ENCODE measurements around the gene SORBS1. TPM values are rescaled to one million over a fixed set of nuclear protein-coding genes. Genes with fewer than 3 reads are reported as not detected.

Gene SORBS1
- total RNA-seq, 1 donor from 2014 or later, result 116 TPM

- DNase-seq (ENCODE audit: extremely low spot score in 2 of 2), result no peak
- peak overlapping the region; percentile 0 for H3K27ac ChIP-seq
- no peaks in the 10 kb centered on the region for H3K9me3 ChIP-seq
- no peaks in the 10 kb centered on the region for H3K36me3 ChIP-seq
- intact Hi-C loops (cut with DNase I), result no loop called here
- TF ChIP-seq POLR2AphosphoS5 (IDR thresholded peaks at IDR 0.05; ENCODE audit: insufficient read depth in 1 of 2, low read depth in 1 of 2) (no peak), POLR2A (IDR thresholded peaks at IDR 0.05) (no peak)
- TF ChIP-seq, protein P1, sequence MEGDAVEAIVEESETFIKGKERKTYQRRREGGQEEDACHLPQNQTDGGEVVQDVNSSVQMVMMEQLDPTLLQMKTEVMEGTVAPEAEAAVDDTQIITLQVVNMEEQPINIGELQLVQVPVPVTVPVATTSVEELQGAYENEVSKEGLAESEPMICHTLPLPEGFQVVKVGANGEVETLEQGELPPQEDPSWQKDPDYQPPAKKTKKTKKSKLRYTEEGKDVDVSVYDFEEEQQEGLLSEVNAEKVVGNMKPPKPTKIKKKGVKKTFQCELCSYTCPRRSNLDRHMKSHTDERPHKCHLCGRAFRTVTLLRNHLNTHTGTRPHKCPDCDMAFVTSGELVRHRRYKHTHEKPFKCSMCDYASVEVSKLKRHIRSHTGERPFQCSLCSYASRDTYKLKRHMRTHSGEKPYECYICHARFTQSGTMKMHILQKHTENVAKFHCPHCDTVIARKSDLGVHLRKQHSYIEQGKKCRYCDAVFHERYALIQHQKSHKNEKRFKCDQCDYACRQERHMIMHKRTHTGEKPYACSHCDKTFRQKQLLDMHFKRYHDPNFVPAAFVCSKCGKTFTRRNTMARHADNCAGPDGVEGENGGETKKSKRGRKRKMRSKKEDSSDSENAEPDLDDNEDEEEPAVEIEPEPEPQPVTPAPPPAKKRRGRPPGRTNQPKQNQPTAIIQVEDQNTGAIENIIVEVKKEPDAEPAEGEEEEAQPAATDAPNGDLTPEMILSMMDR (IDR thresholded peaks at IDR 0.05), result no peak
- H3K4me1 ChIP-seq, result peaks cover 51% of the 10 kb centered on the region
- H3K27me3 ChIP-seq, result no peaks in the 10 kb centered on the region
- H3K4me3 ChIP-seq, result no peak overlapping the region
These were observed 169.5 kb downstream of the SORBS1 start for GRCh38 chr10:95391581-95392216.

GRCh38 chr10:95391164-95391563 is 170.0 kb downstream of the SORBS1 start:
- TF ChIP-seq POLR2AphosphoS5 (IDR thresholded peaks at IDR 0.05; ENCODE audit: insufficient read depth in 1 of 2, low read depth in 1 of 2) (no peak), POLR2A (IDR thresholded peaks at IDR 0.05) (no peak)
- TF ChIP-seq, protein P1 (IDR thresholded peaks at IDR 0.05), result no peak
- Histone ChIP-seq H3K4me1 (peaks cover 51% of the 10 kb centered on the region), H3K4me3 (no peak overlapping the region), H3K27me3 (no peaks in the 10 kb centered on the region), H3K27ac (peak overlapping the region; percentile 0), H3K36me3 (peaks cover 0 to 2% of the 10 kb centered on the region in 2 donors), H3K9me3 (no peaks in the 10 kb centered on the region)
- intact Hi-C loops (cut with DNase I), result no loop called here
- no peak for DNase-seq (ENCODE audit: extremely low spot score in 2 of 2)

GRCh38 chr10:95389982-95390381 is 171.2 kb downstream of the SORBS1 start:
- TF ChIP-seq, protein P1 (IDR thresholded peaks at IDR 0.05), result no peak
- no peak for TF ChIP-seq POLR2AphosphoS5 (IDR thresholded peaks at IDR 0.05; ENCODE audit: insufficient read depth in 1 of 2, low read depth in 1 of 2)
- TF ChIP-seq POLR2A (IDR thresholded peaks at IDR 0.05), result no peak
- Histone ChIP-seq H3K36me3 (peaks cover 0 to 5% of the 10 kb centered on the region in 2 donors), H3K9me3 (no peaks in the 10 kb centered on the region), H3K4me1 (peaks cover 51% of the 10 kb centered on the region), H3K27ac (no peak overlapping the region), H3K27me3 (no peaks in the 10 kb centered on the region), H3K4me3 (no peak overlapping the region)
- no peak for DNase-seq (ENCODE audit: extremely low spot score in 2 of 2)
- intact Hi-C loops (cut with DNase I), result no loop called here

DNA sequence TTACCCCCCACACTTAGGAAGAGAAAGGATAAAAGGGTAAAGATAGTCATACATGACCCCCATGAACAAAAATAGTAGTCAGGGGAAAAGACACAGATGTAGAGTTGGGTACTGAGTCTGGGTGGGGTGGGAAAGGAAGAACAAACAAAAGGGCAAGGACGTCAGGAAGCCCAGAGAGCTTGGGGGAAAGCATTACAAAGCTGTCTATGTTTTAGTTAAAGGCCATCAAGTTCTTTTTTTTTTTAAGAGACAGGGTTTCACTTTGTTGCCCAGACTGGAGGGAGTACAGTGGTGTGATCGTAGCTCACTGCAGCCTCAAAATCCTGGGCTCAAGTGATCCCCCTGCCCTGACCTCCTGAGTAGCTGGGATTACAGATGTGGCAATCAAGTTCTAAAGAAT is 172.0 kb downstream of the SORBS1 start:
- Histone ChIP-seq H3K36me3 (peaks cover 0 to 5% of the 10 kb centered on the region in 2 donors), H3K4me1 (peaks cover 51% of the 10 kb centered on the region), H3K27ac (no peak overlapping the region), H3K9me3 (no peaks in the 10 kb centered on the region), H3K4me3 (no peak overlapping the region), H3K27me3 (no peaks in the 10 kb centered on the region)
- intact Hi-C loops (cut with DNase I), result no loop called here
- no peak for DNase-seq (ENCODE audit: extremely low spot score in 2 of 2)
- TF ChIP-seq POLR2AphosphoS5 (IDR thresholded peaks at IDR 0.05; ENCODE audit: insufficient read depth in 1 of 2, low read depth in 1 of 2) (no peak), POLR2A (IDR thresholded peaks at IDR 0.05) (no peak)
- TF ChIP-seq, protein P1 (IDR thresholded peaks at IDR 0.05), result no peak

GRCh38 chr10:95388539-95388938 is 172.6 kb downstream of the SORBS1 start:
- Histone ChIP-seq H3K9me3 (no peaks in the 10 kb centered on the region), H3K4me3 (no peak overlapping the region), H3K4me1 (peaks cover 50% of the 10 kb centered on the region), H3K27me3 (no peaks in the 10 kb centered on the region), H3K36me3 (peaks cover 0 to 5% of the 10 kb centered on the region in 2 donors), H3K27ac (peak overlapping the region; percentile 30)
- intact Hi-C loops (cut with DNase I), result no loop called here
- TF ChIP-seq, protein P1 (IDR thresholded peaks at IDR 0.05), result no peak
- TF ChIP-seq POLR2AphosphoS5 (IDR thresholded peaks at IDR 0.05; ENCODE audit: insufficient read depth in 1 of 2, low read depth in 1 of 2) (no peak), POLR2A (IDR thresholded peaks at IDR 0.05) (no peak)
- DNase-seq (ENCODE audit: extremely low spot score in 2 of 2), result no peak
